RWPE1 (cell line): ENCODE measurements around the gene ATXN2.
A peak's percentile ranks its signal among the peaks of the same experiment; 100 is the strongest.
"Not testable (repeated sequence)": the region's sequence is repeated elsewhere in the genome, so short reads cannot be mapped to it uniquely, and the experiment has no call there.

Experiments used
- CTCF ChIA-PET: fragments of 350-600 bp; sonication (Branson Sonifier 250); formaldehyde crosslinking; extraction: SDS; loops from one replicate; lab custom pipeline; 2021; lab: Yijun Ruan, JAX
- POLR2A ChIA-PET: fragments of 400-600 bp; formaldehyde crosslinking; extraction: SDS; loops from one replicate; lab custom pipeline; 2020; ENCODE audit warnings: antibody characterized with exemption; ENCODE audit not compliant: low non-redundant PET; lab: Yijun Ruan, JAX
- DNase-seq: peaks from one replicate; pipeline ENCODE4 v3.0.0; 2012; ENCODE audit warnings: low spot score
- H3K27ac ChIP-seq: fragments of 450-650 bp; 2 replicates; pipeline ENCODE4 v1.5.1; 2017
- TF ChIP-seq, protein P1 (sequence below): fragments of 450-650 bp; conservative IDR thresholded peaks from 2 replicates; pipeline ENCODE4 v1.5.1; 2017; ENCODE audit warnings: low read depth, mild to moderate bottlenecking

Gene ATXN2

DNA sequence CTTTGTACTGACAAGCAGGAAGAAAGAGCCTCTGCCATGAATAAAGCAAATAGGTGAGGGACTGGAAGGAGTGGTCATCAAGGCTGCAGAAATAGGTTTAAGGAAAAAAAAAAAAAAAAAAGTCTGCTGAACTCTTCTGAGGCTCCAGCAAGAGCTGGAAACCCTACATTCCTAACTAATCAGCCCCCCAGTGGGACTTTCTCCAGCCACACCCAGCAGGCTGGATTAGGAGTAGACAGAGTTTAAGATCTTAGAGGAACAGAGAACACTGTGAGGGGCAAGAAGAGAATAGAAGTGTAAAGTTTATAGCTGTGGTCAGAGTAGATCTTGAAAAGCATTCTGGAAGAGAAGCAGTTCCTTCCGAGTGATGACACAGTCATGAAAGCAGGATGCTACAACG lies 66.4 kb downstream of the ATXN2 start:
- DNase-seq = no peak
- no peak overlapping the region for H3K27ac ChIP-seq
- ChIA-PET CTCF (interaction anchor here (0.5 to 0.6 kb wide), 3 partner anchors 141 to 549 kb away, joined by 3 to 7 read pairs (median 4); no protein-coding TSS in a partner anchor), POLR2A (no interaction called here)
- TF ChIP-seq, protein P1, sequence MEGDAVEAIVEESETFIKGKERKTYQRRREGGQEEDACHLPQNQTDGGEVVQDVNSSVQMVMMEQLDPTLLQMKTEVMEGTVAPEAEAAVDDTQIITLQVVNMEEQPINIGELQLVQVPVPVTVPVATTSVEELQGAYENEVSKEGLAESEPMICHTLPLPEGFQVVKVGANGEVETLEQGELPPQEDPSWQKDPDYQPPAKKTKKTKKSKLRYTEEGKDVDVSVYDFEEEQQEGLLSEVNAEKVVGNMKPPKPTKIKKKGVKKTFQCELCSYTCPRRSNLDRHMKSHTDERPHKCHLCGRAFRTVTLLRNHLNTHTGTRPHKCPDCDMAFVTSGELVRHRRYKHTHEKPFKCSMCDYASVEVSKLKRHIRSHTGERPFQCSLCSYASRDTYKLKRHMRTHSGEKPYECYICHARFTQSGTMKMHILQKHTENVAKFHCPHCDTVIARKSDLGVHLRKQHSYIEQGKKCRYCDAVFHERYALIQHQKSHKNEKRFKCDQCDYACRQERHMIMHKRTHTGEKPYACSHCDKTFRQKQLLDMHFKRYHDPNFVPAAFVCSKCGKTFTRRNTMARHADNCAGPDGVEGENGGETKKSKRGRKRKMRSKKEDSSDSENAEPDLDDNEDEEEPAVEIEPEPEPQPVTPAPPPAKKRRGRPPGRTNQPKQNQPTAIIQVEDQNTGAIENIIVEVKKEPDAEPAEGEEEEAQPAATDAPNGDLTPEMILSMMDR = no peak

DNA sequence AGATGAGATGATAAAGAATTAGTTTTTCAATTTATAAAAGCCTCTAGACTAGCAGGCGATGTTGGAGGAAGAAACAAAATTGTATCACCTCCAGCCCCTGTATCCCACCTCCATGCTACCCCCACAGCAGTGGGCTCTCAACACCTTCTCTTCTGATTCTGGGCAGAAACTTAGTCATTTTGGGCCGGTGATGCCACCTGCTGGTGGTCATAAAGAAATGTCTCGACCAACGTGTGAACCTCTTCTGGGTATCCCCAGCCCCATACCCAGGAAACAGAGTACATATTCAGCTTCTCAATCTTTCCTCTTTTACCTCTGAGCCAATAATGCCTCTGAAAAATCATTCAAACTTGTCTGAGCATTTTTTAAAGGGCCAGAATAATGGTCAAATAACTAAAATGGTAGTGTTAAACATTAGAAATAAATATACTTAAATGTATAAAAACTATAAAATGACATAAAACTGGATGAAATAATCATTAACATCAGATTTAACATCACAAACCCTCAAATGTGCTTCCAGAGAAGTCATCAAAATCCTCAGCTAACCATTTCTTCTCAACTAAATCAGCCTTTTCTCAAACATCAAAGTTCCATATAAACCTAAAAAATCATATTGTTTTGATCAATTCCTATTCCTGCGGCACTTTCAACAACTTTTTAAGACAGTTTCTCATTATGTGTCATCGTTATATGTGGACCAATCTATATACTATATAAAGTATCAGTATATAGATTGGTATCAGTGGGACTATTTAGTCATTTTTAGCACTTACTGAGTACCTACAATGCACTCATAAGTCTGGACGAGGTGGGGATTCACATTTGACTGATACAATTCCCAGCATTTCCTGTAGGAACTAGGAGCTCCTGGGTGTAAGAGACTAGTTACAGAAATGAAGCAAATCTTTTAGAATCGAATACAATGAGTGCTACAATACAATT lies 69.4 kb downstream of the ATXN2 start:
- POLR2A ChIA-PET = no interaction called here
- CTCF ChIA-PET = interaction anchor here (0.7 kb wide), 1 partner anchor 144 kb away, joined by 3 read pairs; no protein-coding TSS in a partner anchor
- H3K27ac ChIP-seq = no peak overlapping the region
- TF ChIP-seq, protein P1 = peak; percentile 77
- peak; percentile 70 for DNase-seq

DNA sequence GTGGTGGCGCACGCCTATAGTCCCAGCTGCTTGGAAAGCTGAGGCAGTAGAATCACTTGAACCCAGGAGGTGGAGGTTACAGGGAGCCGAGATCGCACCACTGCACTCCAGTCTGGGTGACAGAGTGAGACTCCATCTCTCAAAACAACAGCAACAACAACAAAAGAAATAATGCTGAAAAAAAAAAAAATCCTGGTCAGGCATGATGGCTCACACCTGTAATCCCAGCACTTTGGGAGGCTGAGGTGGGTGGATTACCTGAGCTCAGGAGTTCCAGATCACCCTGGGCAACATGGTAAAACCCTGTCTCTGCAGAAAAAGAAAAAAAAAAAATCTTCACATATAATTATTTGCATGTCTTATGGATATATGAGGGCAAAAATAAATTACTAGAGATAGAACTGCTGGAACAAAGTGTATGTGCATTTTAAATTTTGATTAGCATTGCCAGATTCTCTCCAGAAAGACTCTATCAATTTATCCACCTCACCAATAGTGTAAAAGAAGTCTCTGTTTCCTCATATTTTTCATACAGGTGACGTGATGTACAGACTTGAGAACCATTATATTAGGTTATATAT lies 75.4 kb downstream of the ATXN2 start:
- TF ChIP-seq, protein P1 = no peak
- H3K27ac ChIP-seq = no peak overlapping the region
- ChIA-PET POLR2A (no interaction called here), CTCF (no interaction called here)
- no peak for DNase-seq

DNA sequence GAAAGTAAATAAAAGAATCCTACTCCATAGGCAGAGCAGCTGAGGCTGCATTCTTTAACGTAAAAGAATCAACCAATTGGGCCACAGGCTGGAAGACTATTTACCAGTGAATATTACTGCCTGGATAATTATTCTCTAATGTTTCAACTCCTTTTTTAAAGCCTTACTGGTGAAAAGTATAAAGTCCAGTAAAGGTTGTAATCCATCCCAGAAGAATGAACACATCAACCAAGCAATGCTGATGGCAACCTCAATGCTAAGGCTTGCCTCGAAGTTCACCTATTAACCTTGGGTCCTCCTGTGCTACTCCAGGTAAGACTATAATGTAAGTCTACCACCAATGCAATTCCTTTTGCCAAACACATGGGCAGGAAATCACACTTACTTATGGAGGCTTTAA lies 77.3 kb downstream of the ATXN2 start:
- TF ChIP-seq, protein P1 = no peak
- no peak for DNase-seq
- CTCF ChIA-PET = no interaction called here
- no peak overlapping the region for H3K27ac ChIP-seq
- POLR2A ChIA-PET = no interaction called here

DNA sequence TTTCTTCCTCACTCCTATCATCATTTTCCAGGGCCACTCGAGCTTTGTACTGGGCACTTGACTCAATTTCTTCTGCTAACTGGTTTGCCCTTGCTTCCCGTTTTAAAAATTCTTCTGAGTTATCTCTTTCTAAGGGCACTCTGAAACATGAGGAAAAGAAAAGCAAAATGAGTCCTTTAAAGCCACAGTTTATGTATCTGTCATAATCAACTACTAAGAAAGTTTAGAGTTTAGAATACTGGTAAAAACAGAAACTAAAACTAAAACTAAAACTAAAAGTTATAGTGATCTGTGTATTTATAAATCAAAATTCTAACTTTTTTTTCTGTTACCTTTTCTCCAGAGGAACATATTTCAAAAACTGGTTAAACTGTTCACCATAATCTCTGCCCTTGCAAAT lies 79.2 kb downstream of the ATXN2 start:
- DNase-seq = no peak
- ChIA-PET POLR2A (no interaction called here), CTCF (no interaction called here)
- TF ChIP-seq, protein P1 = no peak
- no peak overlapping the region for H3K27ac ChIP-seq

DNA sequence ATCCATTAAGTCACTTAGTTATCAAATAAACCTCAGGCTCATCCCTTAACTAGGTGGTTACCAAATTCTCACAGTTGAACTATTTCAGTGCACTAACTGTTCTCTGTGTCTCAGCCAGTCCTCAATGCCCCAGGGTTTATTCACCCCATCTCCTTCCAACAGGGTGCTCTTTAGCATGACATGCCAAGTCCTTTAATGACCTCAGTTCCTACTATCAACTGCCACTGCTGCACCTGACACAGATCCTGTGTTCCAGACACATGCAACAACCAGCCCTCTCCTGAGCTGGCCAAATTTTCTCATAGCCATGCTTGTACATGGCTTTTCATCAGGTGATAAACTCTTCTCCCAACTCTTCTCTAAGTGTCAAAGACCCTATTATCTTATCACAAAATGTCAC lies 80.0 kb downstream of the ATXN2 start:
- POLR2A ChIA-PET = no interaction called here
- H3K27ac ChIP-seq = no peak overlapping the region
- TF ChIP-seq, protein P1 = no peak
- CTCF ChIA-PET = no interaction called here
- no peak for DNase-seq

DNA sequence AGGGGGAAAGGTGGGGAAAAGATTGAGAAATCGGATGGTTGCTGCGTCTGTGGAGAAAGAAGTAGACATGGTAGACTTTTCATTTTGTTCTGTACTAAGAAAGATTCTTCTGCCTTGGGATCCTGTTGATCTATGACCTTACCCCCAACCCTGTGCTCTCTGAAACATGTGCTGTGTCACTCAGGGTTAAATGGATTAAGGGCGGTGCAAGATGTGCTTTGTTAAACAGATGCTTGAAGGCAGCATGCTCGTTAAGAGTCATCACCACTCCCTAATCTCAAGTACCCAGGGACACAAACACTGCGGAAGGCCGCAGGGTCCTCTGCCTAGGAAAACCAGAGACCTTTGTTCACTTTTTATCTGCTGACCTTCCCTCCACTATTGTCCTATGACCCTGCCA lies 91.4 kb downstream of the ATXN2 start:
- CTCF ChIA-PET, H3K27ac ChIP-seq, POLR2A ChIA-PET, DNase-seq: not testable (repeated sequence)

DNA sequence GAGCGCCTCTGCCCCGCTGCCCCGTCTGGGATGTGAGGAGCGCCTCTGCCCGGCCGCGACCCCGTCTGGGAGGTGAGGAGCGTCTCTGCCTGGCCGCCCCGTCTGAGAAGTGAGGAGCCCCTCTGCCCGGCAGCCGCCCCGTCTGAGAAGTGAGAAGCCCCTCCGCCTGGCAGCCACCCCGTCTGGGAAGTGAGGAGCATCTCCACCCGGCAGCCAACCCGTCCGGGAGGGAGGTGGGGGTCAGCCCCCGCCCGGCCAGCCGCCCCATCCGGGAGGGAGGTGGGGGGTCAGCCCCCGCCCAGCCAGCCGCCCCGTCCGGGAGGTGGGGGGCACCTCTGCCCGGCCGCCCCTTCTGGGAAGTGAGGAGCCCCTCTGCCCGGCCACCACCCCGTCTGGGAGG lies 91.9 kb downstream of the ATXN2 start:
- POLR2A ChIA-PET, H3K27ac ChIP-seq, DNase-seq, CTCF ChIA-PET: not testable (repeated sequence)
